ENCODE results near the gene PRPF40A.

GRCh38 chr2:152638056-152638455 is 79.2 kb downstream of the PRPF40A start:
- TF ChIP-seq EZH2 (IDR thresholded peaks at IDR 0.05; ENCODE audit: low read length, missing control alignments), result no peak
- no peak for TF ChIP-seq CTCF (conservative IDR thresholded peaks at IDR 0.05 in 1 of 2, IDR thresholded peaks at IDR 0.05 in 1 of 2; ENCODE audit: low read depth in 1 of 2, low read length in 2 of 2)
